ENCODE measurements around the gene FFAR1.

Gene FFAR1

GRCh38 chr19:35314858-35315470 lies 32.7 kb upstream of the FFAR1 start:
- DNase-seq (ENCODE audit: low read depth in 3 of 3, low spot score in 1 of 3) = no peak

- no peak for DNase-seq (ENCODE audit: low read depth in 3 of 3, low spot score in 1 of 3)
These were observed 31.8 kb upstream of the FFAR1 start for GRCh38 chr19:35315883-35316282.

- no peak for DNase-seq (ENCODE audit: low read depth in 3 of 3, low spot score in 1 of 3)
These were observed 31.1 kb upstream of the FFAR1 start for GRCh38 chr19:35316560-35316959.

GRCh38 chr19:35317464-35318043 lies 30.1 kb upstream of the FFAR1 start:
- no peak for DNase-seq (ENCODE audit: low read depth in 3 of 3, low spot score in 1 of 3)

- DNase-seq (ENCODE audit: low read depth in 3 of 3, low spot score in 1 of 3) = no peak
These were observed 28.8 kb upstream of the FFAR1 start for GRCh38 chr19:35318679-35319448.

- DNase-seq (ENCODE audit: low read depth in 3 of 3, low spot score in 1 of 3) = no peak
These were observed 27.5 kb upstream of the FFAR1 start for GRCh38 chr19:35320065-35320713.

- no peak for DNase-seq (ENCODE audit: low read depth in 3 of 3, low spot score in 1 of 3)
These were observed 26.4 kb upstream of the FFAR1 start for GRCh38 chr19:35321291-35321690.

GRCh38 chr19:35322014-35322413 lies 25.7 kb upstream of the FFAR1 start:
- DNase-seq (ENCODE audit: low read depth in 3 of 3, low spot score in 1 of 3) = no peak

- no peak for DNase-seq (ENCODE audit: low read depth in 3 of 3, low spot score in 1 of 3)
These were observed 20.1 kb upstream of the FFAR1 start for GRCh38 chr19:35327642-35328041.

GRCh38 chr19:35328851-35329285 lies 18.8 kb upstream of the FFAR1 start, which contains the start of gene CD22:
CD22 (plus strand) TSS chr19:35329187; CDS start chr19:35332041, 2,854 bp downstream.
- no peak for DNase-seq (ENCODE audit: low read depth in 3 of 3, low spot score in 1 of 3)

- DNase-seq (ENCODE audit: low read depth in 3 of 3, low spot score in 1 of 3) = no peak
These were observed 18.4 kb upstream of the FFAR1 start for GRCh38 chr19:35329323-35329722.

GRCh38 chr19:35330475-35330874 lies 17.2 kb upstream of the FFAR1 start:
- no peak for DNase-seq (ENCODE audit: low read depth in 3 of 3, low spot score in 1 of 3)

- DNase-seq (ENCODE audit: low read depth in 3 of 3, low spot score in 1 of 3) = no peak
These were observed 16.0 kb upstream of the FFAR1 start for GRCh38 chr19:35331551-35332214.

GRCh38 chr19:35332817-35333216 lies 14.9 kb upstream of the FFAR1 start:
- DNase-seq (ENCODE audit: low read depth in 3 of 3, low spot score in 1 of 3) = no peak

GRCh38 chr19:35334144-35334753 lies 13.5 kb upstream of the FFAR1 start:
- DNase-seq (ENCODE audit: low read depth in 3 of 3, low spot score in 1 of 3) = no peak

GRCh38 chr19:35336166-35336955 lies 11.3 kb upstream of the FFAR1 start:
- no peak for DNase-seq (ENCODE audit: low read depth in 3 of 3, low spot score in 1 of 3)

- DNase-seq (ENCODE audit: low read depth in 3 of 3, low spot score in 1 of 3) = no peak
These were observed 10.4 kb upstream of the FFAR1 start for GRCh38 chr19:35337097-35337983.

GRCh38 chr19:35337984-35338296 lies 9.8 kb upstream of the FFAR1 start:
- DNase-seq (ENCODE audit: low read depth in 3 of 3, low spot score in 1 of 3) = no peak

- DNase-seq (ENCODE audit: low read depth in 3 of 3, low spot score in 1 of 3) = no peak
These were observed 7.3 kb upstream of the FFAR1 start for GRCh38 chr19:35340431-35340830.
